GM19468 (cell line): ENCODE results near the gene CSNK1A1.

Source experiments
- ATAC-seq: cut with Tn5 transposase; IDR thresholded peaks from one replicate; pipeline ENCODE4 v1.9.1; 2021; ENCODE audit warnings: mild to moderate bottlenecking, moderate library complexity, moderate number of reproducible peaks; ENCODE audit not compliant: unreplicated experiment; ENCODE audit errors: extremely low read depth

CSNK1A1 gene

GRCh38 chr5:149495673-149496072, 55.6 kb downstream of the CSNK1A1 start:
- no peak for ATAC-seq

- ATAC-seq, result no peak
These were observed 57.9 kb downstream of the CSNK1A1 start for GRCh38 chr5:149493316-149493715.

- no peak for ATAC-seq
These were observed 58.5 kb downstream of the CSNK1A1 start for GRCh38 chr5:149492781-149493180.

- ATAC-seq, result no peak
These were observed 60.4 kb downstream of the CSNK1A1 start for GRCh38 chr5:149490599-149491485.

- no peak for ATAC-seq
These were observed 61.6 kb downstream of the CSNK1A1 start for GRCh38 chr5:149489605-149490037.

- ATAC-seq, result no peak
These were observed 62.5 kb downstream of the CSNK1A1 start for GRCh38 chr5:149488645-149489306.

- no peak for ATAC-seq
These were observed 63.6 kb downstream of the CSNK1A1 start for GRCh38 chr5:149487672-149488071.

- no peak for ATAC-seq
These were observed 64.3 kb downstream of the CSNK1A1 start for GRCh38 chr5:149486726-149487635.

- ATAC-seq, result no peak
These were observed 65.3 kb downstream of the CSNK1A1 start for GRCh38 chr5:149485655-149486615.

GRCh38 chr5:149481485-149481884, 69.8 kb downstream of the CSNK1A1 start:
- ATAC-seq, result no peak

GRCh38 chr5:149478761-149479160, 72.5 kb downstream of the CSNK1A1 start:
- no peak for ATAC-seq

GRCh38 chr5:149475777-149476176, 75.5 kb downstream of the CSNK1A1 start:
- no peak for ATAC-seq

- no peak for ATAC-seq
These were observed 77.0 kb downstream of the CSNK1A1 start for GRCh38 chr5:149474198-149474597.

- no peak for ATAC-seq
These were observed 77.8 kb downstream of the CSNK1A1 start for GRCh38 chr5:149473441-149473840.

- no peak for ATAC-seq
These were observed 78.8 kb downstream of the CSNK1A1 start for GRCh38 chr5:149472399-149472798.

- no peak for ATAC-seq
These were observed 79.6 kb downstream of the CSNK1A1 start for GRCh38 chr5:149471406-149472183.

GRCh38 chr5:149470942-149471341, 80.3 kb downstream of the CSNK1A1 start:
- ATAC-seq, result no peak

GRCh38 chr5:149466457-149466972, 84.7 kb downstream of the CSNK1A1 start:
- ATAC-seq, result no peak
